A549 (cell line): ENCODE results near the gene PDE6G. TPM values are rescaled to one million over a fixed set of nuclear protein-coding genes. Genes with fewer than 3 reads are reported as not detected.

Experiments
- CBX2 ChIP-seq: fragments of 200-600 bp; sonication (generic); IDR thresholded peaks from 2 replicates; pipeline ENCODE4 v1.6.1; 2016; ENCODE audit warnings: low read depth, mild to moderate bottlenecking, borderline replicate concordance
- CBX8 ChIP-seq: fragments of 200-600 bp; sonication (generic); IDR thresholded peaks from 2 replicates; pipeline ENCODE4 v1.6.1; 2016
- CHD2 ChIP-seq: fragments of 150-350 bp; IDR thresholded peaks from 2 replicates; pipeline ENCODE4 v1.6.1; 2014; ENCODE audit warnings: low read length; ENCODE audit not compliant: partially characterized antibody
- CHD4 ChIP-seq: fragments of 200-600 bp; sonication (generic); IDR thresholded peaks from 2 replicates; pipeline ENCODE4 v1.6.1; 2016; ENCODE audit warnings: antibody characterized with exemption, mild to moderate bottlenecking, borderline replicate concordance
- ESRRA ChIP-seq: fragments of 150-350 bp; IDR thresholded peaks from 2 replicates; pipeline ENCODE4 v1.6.1; 2014; ENCODE audit warnings: mild to moderate bottlenecking, low read length, borderline replicate concordance
- FOSB ChIP-seq: fragments of 250-450 bp; sonication (Bioruptor Pico); IDR thresholded peaks from 2 replicates; pipeline ENCODE4 v1.5.0; 2020; ENCODE audit warnings: mild to moderate bottlenecking, moderate library complexity
- HEYL ChIP-seq: fragments of 250-450 bp; sonication (Bioruptor Pico); IDR thresholded peaks from 2 replicates; pipeline ENCODE4 v1.8.0; 2021; ENCODE audit warnings: mild to moderate bottlenecking, moderate library complexity
- JUN ChIP-seq, 2 experiments: fragments of >200 bp; sonication (Bioruptor Twin); formaldehyde crosslinking; IDR thresholded peaks; 2 replicates in 1 of 2; 3 replicates in 1 of 2; pipeline ENCODE4 v1.6.1; 2016 to 2017
- KDM1A ChIP-seq: fragments of 200-600 bp; sonication (generic); IDR thresholded peaks from 2 replicates; pipeline ENCODE4 v1.6.1; 2016; ENCODE audit warnings: low read depth, mild to moderate bottlenecking
- KDM5A ChIP-seq: fragments of 200-600 bp; sonication (generic); IDR thresholded peaks from 2 replicates; pipeline ENCODE4 v1.6.1; 2016; ENCODE audit warnings: antibody characterized with exemption, mild to moderate bottlenecking
- MAFK ChIP-seq: fragments of 450-650 bp; IDR thresholded peaks from 2 replicates; pipeline ENCODE4 v1.6.1; 2014; ENCODE audit not compliant: partially characterized antibody
- MAZ ChIP-seq: fragments of 150-350 bp; IDR thresholded peaks from 2 replicates; pipeline ENCODE4 v1.6.1; 2014; ENCODE audit warnings: antibody characterized with exemption, low read depth, low read length, borderline replicate concordance
- NPAS2 ChIP-seq: fragments of 250-450 bp; sonication (Bioruptor Pico); IDR thresholded peaks from 2 replicates; pipeline ENCODE4 v1.8.0; 2022; ENCODE audit warnings: mild to moderate bottlenecking, moderate library complexity, borderline replicate concordance
- PHF8 ChIP-seq: fragments of 200-600 bp; sonication (generic); IDR thresholded peaks from 2 replicates; pipeline ENCODE4 v1.6.1; 2016; ENCODE audit warnings: low read depth, mild to moderate bottlenecking, antibody characterized with exemption, moderate library complexity, borderline replicate concordance
- POLR2AphosphoS2 ChIP-seq: conservative IDR thresholded peaks from 2 replicates; pipeline ENCODE4 v1.6.1; 2012; ENCODE audit warnings: low read length, improper control_type of control experiment, inconsistent platforms
- RARB ChIP-seq: fragments of 250-450 bp; sonication (Bioruptor Pico); IDR thresholded peaks from 2 replicates; pipeline ENCODE4 v1.8.0; 2021; ENCODE audit warnings: mild to moderate bottlenecking, moderate library complexity
- RCOR1 ChIP-seq: fragments of 150-350 bp; IDR thresholded peaks from 2 replicates; pipeline ENCODE4 v1.6.1; 2014; ENCODE audit warnings: antibody characterized with exemption, low read length, low read depth
- RFX5 ChIP-seq: fragments of 450-650 bp; IDR thresholded peaks from 2 replicates; pipeline ENCODE4 v1.7.1; 2014; ENCODE audit warnings: antibody characterized with exemption, mild to moderate bottlenecking, moderate library complexity
- RNF2 ChIP-seq: fragments of 200-600 bp; sonication (generic); IDR thresholded peaks from 2 replicates; pipeline ENCODE4 v1.6.1; 2016; ENCODE audit warnings: low read depth, mild to moderate bottlenecking, antibody characterized with exemption, moderate library complexity, borderline replicate concordance
- SREBF2 ChIP-seq: fragments of 450-650 bp; IDR thresholded peaks from 2 replicates; pipeline ENCODE4 v1.6.1; 2014; ENCODE audit warnings: mild to moderate bottlenecking, moderate library complexity
- TFCP2L1 ChIP-seq: fragments of 250-450 bp; sonication (Bioruptor Pico); IDR thresholded peaks from 2 replicates; pipeline ENCODE4 v1.5.0; 2021; ENCODE audit warnings: mild to moderate bottlenecking
- TP53 ChIP-seq: fragments of 250-450 bp; sonication (Bioruptor Pico); IDR thresholded peaks from 2 replicates; pipeline ENCODE4 v1.5.0; 2021; ENCODE audit warnings: mild to moderate bottlenecking, moderate library complexity
- polyA plus RNA-seq, 4 experiments: library from polyadenylated mRNA; depleted of rRNA in 3 of 4; stranded (reverse); fragments of >200 nt; fragmentation: RNase III in 1 of 4; extraction: RNeasy Plus Mini Kit Qiagen cat#74134 plus additional on column Dnase treatment in 1 of 4; gene quantifications; 2 replicates in 3 of 4; 3 replicates in 1 of 4; pipeline ENCODE4 v1.2.3, GENCODE V29; 2011 to 2017
- TF ChIP-seq, protein P1 (sequence below): fragments of >200 bp; sonication (Bioruptor Twin); formaldehyde crosslinking; IDR thresholded peaks from 3 replicates; pipeline ENCODE4 v1.5.1; 2016
- TF ChIP-seq, protein P2 (sequence below): fragments of 250-450 bp; sonication (Bioruptor Pico); IDR thresholded peaks from 2 replicates; pipeline ENCODE4 v1.5.0; 2021; ENCODE audit warnings: mild to moderate bottlenecking, moderate library complexity, borderline replicate concordance
- TF ChIP-seq, protein P3 (sequence below): fragments of 200-600 bp; sonication (generic); IDR thresholded peaks from 2 replicates; pipeline ENCODE4 v1.6.1; 2016; ENCODE audit warnings: antibody characterized with exemption, mild to moderate bottlenecking, moderate library complexity
- TF ChIP-seq, protein P4 (sequence below): fragments of >200 bp; sonication (Bioruptor Twin); formaldehyde crosslinking; IDR thresholded peaks from 2 replicates; pipeline ENCODE4 v1.6.1; 2016
- TF ChIP-seq, protein P5 (sequence below): IDR thresholded peaks from 2 replicates; pipeline ENCODE4 v1.6.1; 2012; ENCODE audit warnings: low read depth, borderline replicate concordance

PDE6G gene
- polyA plus RNA-seq, 2 of the 4 experiments (the other 2 are of a cell fraction): 1.2 TPM

- TF ChIP-seq, protein P1, sequence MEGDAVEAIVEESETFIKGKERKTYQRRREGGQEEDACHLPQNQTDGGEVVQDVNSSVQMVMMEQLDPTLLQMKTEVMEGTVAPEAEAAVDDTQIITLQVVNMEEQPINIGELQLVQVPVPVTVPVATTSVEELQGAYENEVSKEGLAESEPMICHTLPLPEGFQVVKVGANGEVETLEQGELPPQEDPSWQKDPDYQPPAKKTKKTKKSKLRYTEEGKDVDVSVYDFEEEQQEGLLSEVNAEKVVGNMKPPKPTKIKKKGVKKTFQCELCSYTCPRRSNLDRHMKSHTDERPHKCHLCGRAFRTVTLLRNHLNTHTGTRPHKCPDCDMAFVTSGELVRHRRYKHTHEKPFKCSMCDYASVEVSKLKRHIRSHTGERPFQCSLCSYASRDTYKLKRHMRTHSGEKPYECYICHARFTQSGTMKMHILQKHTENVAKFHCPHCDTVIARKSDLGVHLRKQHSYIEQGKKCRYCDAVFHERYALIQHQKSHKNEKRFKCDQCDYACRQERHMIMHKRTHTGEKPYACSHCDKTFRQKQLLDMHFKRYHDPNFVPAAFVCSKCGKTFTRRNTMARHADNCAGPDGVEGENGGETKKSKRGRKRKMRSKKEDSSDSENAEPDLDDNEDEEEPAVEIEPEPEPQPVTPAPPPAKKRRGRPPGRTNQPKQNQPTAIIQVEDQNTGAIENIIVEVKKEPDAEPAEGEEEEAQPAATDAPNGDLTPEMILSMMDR: no peak
- TF ChIP-seq, protein P2, sequence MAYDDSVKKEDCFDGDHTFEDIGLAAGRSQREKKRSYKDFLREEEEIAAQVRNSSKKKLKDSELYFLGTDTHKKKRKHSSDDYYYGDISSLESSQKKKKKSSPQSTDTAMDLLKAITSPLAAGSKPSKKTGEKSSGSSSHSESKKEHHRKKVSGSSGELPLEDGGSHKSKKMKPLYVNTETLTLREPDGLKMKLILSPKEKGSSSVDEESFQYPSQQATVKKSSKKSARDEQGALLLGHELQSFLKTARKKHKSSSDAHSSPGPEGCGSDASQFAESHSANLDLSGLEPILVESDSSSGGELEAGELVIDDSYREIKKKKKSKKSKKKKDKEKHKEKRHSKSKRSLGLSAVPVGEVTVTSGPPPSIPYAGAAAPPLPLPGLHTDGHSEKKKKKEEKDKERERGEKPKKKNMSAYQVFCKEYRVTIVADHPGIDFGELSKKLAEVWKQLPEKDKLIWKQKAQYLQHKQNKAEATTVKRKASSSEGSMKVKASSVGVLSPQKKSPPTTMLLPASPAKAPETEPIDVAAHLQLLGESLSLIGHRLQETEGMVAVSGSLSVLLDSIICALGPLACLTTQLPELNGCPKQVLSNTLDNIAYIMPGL (CRISPR knock-in tag): no peak
- TF ChIP-seq NPAS2 (no peak), POLR2AphosphoS2 (no peak), RCOR1 (no peak), JUN (IDR thresholded peaks at IDR 0.05) (peak; percentile 83 to 91), SREBF2 (no peak), KDM1A (no peak), TP53 (CRISPR knock-in tag) (peak; percentile 35; the same call in 1 of the 2 replicates), RFX5 (no peak), FOSB (CRISPR knock-in tag) (no peak), MAZ (no peak), KDM5A (peak; percentile 86), TFCP2L1 (peak; percentile 18; the same call in 1 of the 2 replicates), ESRRA (no peak), CHD4 (no peak), MAFK (no peak), CBX2 (no peak), CHD2 (no peak), RNF2 (no peak), RARB (CRISPR knock-in tag) (no peak), HEYL (no peak), PHF8 (peak; percentile 87), CBX8 (no peak)
- TF ChIP-seq, protein P3, sequence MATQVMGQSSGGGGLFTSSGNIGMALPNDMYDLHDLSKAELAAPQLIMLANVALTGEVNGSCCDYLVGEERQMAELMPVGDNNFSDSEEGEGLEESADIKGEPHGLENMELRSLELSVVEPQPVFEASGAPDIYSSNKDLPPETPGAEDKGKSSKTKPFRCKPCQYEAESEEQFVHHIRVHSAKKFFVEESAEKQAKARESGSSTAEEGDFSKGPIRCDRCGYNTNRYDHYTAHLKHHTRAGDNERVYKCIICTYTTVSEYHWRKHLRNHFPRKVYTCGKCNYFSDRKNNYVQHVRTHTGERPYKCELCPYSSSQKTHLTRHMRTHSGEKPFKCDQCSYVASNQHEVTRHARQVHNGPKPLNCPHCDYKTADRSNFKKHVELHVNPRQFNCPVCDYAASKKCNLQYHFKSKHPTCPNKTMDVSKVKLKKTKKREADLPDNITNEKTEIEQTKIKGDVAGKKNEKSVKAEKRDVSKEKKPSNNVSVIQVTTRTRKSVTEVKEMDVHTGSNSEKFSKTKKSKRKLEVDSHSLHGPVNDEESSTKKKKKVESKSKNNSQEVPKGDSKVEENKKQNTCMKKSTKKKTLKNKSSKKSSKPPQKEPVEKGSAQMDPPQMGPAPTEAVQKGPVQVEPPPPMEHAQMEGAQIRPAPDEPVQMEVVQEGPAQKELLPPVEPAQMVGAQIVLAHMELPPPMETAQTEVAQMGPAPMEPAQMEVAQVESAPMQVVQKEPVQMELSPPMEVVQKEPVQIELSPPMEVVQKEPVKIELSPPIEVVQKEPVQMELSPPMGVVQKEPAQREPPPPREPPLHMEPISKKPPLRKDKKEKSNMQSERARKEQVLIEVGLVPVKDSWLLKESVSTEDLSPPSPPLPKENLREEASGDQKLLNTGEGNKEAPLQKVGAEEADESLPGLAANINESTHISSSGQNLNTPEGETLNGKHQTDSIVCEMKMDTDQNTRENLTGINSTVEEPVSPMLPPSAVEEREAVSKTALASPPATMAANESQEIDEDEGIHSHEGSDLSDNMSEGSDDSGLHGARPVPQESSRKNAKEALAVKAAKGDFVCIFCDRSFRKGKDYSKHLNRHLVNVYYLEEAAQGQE: no peak; the same call in 1 of the 2 replicates
- TF ChIP-seq, protein P4, sequence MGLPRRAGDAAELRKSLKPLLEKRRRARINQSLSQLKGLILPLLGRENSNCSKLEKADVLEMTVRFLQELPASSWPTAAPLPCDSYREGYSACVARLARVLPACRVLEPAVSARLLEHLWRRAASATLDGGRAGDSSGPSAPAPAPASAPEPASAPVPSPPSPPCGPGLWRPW: no peak
- TF ChIP-seq, protein P5, sequence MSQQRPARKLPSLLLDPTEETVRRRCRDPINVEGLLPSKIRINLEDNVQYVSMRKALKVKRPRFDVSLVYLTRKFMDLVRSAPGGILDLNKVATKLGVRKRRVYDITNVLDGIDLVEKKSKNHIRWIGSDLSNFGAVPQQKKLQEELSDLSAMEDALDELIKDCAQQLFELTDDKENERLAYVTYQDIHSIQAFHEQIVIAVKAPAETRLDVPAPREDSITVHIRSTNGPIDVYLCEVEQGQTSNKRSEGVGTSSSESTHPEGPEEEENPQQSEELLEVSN: peak; percentile 82
Observed at GRCh38 chr17:81666342-81667191, 10.2 kb upstream of the PDE6G start, which contains the start of the genes CCDC137 and OXLD1 (continued).
